NCI-H1694 treated with DMSO at 0.1 percent for 48 hours (cell line): ENCODE data around the gene TPD52L2.
A peak's percentile ranks its signal among the peaks of the same experiment; 100 is the strongest.
"Not testable (repeated sequence)": the region's sequence is repeated elsewhere in the genome, so short reads cannot be mapped to it uniquely, and the experiment has no call there.

Experiments
- DNase-seq: peaks from one replicate; lab custom pipeline; 2025; lab: John Stamatoyannopoulos, UW

Gene TPD52L2

GRCh38 chr20:63878899-63879663 is 14.0 kb downstream of the TPD52L2 start:
- DNase-seq, result no peak

- not testable (repeated sequence) for DNase-seq
Observed at GRCh38 chr20:63880901-63881300, 15.8 kb downstream of the TPD52L2 start.

- DNase-seq, result no peak
Observed at GRCh38 chr20:63881451-63882226, 16.6 kb downstream of the TPD52L2 start.

- no peak for DNase-seq
Observed at GRCh38 chr20:63882257-63883200, 17.5 kb downstream of the TPD52L2 start.

GRCh38 chr20:63883201-63883593 is 18.1 kb downstream of the TPD52L2 start:
- DNase-seq, result no peak

- no peak for DNase-seq
Observed at GRCh38 chr20:63884506-63885263, 19.6 kb downstream of the TPD52L2 start.

- no peak for DNase-seq
Observed at GRCh38 chr20:63885264-63886053, 20.4 kb downstream of the TPD52L2 start.

- DNase-seq, result no peak
Observed at GRCh38 chr20:63886054-63886419, 21.0 kb downstream of the TPD52L2 start.

- no peak for DNase-seq
Observed at GRCh38 chr20:63886921-63887320, 21.9 kb downstream of the TPD52L2 start.

- no peak for DNase-seq
Observed at GRCh38 chr20:63889241-63890200, 24.5 kb downstream of the TPD52L2 start.

GRCh38 chr20:63890201-63890576 is 25.1 kb downstream of the TPD52L2 start:
- no peak for DNase-seq

- no peak for DNase-seq
Observed at GRCh38 chr20:63890616-63891015, 25.5 kb downstream of the TPD52L2 start.

- no peak for DNase-seq
Observed at GRCh38 chr20:63891061-63892002, 26.3 kb downstream of the TPD52L2 start.

GRCh38 chr20:63892402-63892801 is 27.3 kb downstream of the TPD52L2 start:
- no peak for DNase-seq

- DNase-seq, result no peak
Observed at GRCh38 chr20:63893999-63894357, 28.9 kb downstream of the TPD52L2 start.

- DNase-seq, result peak; percentile 53
Observed at GRCh38 chr20:63894358-63895201, 29.5 kb downstream of the TPD52L2 start, which contains the start of gene DNAJC5. TSS of gene DNAJC5 (plus strand) at chr20:63895126. CDS start at chr20:63928346, 33,220 bp downstream.

- no peak for DNase-seq
Observed at GRCh38 chr20:63895202-63895951, 30.3 kb downstream of the TPD52L2 start.
